Gastrocnemius medialis (tissue), 4 donors: ENCODE results near the gene SOX21.

Experiments used
- CTCF ChIP-seq, 5 experiments: fragments of 450-650 bp in 3 of 5; fragments of 200-600 bp in 2 of 5; sonication (generic) in 2 of 5; IDR thresholded peaks in 4 of 5; conservative IDR thresholded peaks in 1 of 5; 1 replicate in 4 of 5; 2 replicates in 1 of 5; pipeline ENCODE4 v1.5.1; 2016 to 2019; ENCODE audit warnings: antibody characterized with exemption in 5 of 5, mild to moderate bottlenecking in 3 of 5, moderate library complexity in 3 of 5
- POLR2A ChIP-seq, 2 donors: fragments of 450-650 bp; IDR thresholded peaks; one replicate each; pipeline ENCODE4 v1.6.1; 2017; ENCODE audit warnings: antibody characterized with exemption in 2 of 2, mild to moderate bottlenecking in 2 of 2, moderate library complexity in 2 of 2

- no peak for TF ChIP-seq CTCF (IDR thresholded peaks at IDR 0.05 in 4 of 5, conservative IDR thresholded peaks at IDR 0.05 in 1 of 5)
- TF ChIP-seq POLR2A (IDR thresholded peaks at IDR 0.05): no peak
Observed at GRCh38 chr13:94692030-94692429, 20.3 kb downstream of the SOX21 start.
